HG02970 (cell line): ENCODE results near the gene PRKCE.

Experiments
- ATAC-seq: cut with Tn5 transposase; IDR thresholded peaks from one replicate; pipeline ENCODE4 v1.9.1; 2021; ENCODE audit warnings: mild to moderate bottlenecking, moderate library complexity, moderate number of reproducible peaks; ENCODE audit not compliant: unreplicated experiment, low FRiP score

PRKCE gene

GRCh38 chr2:45797451-45798230 is 146.2 kb downstream of the PRKCE start:
- ATAC-seq = no peak

DNA sequence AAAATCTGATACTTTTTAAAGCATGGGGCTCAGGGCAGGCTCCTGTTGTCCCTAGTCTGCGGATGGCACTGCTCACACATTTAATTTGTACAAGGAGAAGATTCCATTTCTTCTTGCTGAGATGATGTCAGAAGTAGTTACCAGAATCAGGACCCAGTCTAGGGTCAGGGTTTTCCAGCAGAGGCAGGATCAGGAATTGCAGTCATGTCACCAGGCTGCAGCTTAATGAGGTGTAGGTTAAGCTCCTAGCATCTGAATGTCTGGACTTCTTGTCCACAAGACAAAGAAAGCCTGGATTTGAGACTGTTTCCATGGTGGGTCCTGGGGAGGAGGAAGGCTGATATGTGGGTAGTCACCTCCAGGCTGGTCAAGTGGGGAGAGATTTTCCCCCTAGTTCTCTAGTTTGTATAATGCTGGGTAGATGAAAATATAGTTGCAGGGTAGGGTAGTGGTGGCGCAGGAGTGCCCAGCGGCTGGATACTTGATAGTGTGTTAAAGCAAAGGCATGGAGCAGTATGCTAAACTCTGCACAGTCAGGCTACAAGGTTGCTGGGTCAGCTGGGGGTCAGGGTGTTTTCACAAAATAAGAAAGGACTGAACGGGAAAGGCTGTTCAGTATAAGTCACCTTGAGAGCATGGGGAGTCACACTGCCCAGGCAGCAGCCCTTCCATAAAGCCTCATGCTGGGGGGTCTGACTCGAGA is 148.4 kb downstream of the PRKCE start:
- no peak for ATAC-seq

GRCh38 chr2:45802499-45803138 is 151.1 kb downstream of the PRKCE start:
- no peak for ATAC-seq

DNA sequence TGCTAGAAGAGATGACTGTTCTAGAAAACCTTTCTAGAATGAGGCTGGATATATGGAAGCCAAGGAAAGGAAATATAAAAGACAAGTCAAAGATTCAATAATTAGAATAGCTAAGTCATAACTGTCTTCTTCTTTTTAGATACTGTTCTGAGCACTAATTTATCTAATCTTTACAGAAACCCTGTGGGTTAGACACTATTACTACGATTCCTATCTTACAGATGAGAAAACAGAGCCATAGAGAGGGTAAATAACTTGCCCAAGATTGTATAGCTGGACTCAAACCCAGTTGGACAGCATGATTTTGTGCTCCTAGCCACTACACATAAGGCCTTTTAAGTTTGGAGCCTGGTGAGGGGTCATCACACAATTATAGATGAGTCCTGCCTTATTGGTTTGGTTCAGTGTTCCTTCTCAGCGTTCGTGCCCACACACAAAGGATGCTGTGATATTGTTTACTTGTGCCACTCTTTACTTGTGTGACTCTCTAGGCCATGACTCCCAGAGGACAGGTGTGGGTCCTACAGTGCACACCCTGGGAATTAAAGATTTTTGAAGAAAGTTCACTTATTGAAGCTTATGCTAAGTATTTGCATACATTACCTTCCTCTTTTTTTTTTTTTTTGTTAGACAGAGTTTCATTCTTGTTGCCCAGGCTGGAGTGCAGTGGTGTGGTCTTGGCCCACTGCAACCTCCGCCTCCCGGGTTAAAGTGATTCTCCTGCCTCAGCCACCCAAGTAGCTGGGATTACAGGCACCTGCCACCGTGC is 153.7 kb downstream of the PRKCE start:
- ATAC-seq = no peak

- no peak for ATAC-seq
Measured at GRCh38 chr2:45806563-45807358, 155.3 kb downstream of the PRKCE start.

GRCh38 chr2:45808294-45808800 is 156.9 kb downstream of the PRKCE start:
- ATAC-seq = no peak

- ATAC-seq = no peak
Measured at GRCh38 chr2:45809205-45809604, 157.7 kb downstream of the PRKCE start.

GRCh38 chr2:45812011-45812500 is 160.6 kb downstream of the PRKCE start:
- ATAC-seq = no peak

GRCh38 chr2:45813003-45813941 is 161.8 kb downstream of the PRKCE start:
- ATAC-seq = no peak

- ATAC-seq = no peak
Measured at GRCh38 chr2:45814488-45814887, 163.0 kb downstream of the PRKCE start.

DNA sequence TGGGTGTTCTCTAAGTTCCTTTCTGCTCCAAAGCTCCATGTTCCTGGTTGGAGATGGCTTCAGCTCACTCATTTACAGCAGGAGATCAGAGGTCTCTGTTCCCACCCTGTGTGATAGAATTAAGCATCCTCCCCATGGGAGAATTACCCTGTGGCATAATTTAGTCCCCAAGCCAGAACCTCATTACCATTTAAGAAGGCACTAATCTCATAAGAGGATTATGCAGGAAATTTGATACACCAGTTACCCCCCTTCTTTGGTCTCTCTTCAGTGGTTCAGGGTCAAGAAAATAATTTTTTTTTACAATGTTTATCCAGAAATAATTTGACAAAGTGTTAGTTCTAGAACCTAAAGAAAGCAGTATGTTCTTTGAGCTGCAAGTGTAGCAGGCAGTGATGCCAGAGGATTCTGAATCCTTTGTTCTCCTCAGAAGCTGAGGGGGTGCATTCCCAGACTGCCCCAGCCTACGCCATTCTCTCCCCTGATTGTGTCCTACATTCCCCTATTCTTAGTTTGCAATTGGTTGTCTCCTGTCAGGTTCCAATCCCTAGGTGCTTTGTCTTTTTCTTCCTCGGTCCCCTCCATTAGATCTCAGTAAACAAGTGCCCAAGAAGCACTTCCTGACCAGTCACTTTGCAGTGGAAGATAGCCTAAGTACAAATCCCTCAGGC is 163.6 kb downstream of the PRKCE start:
- ATAC-seq = no peak

DNA sequence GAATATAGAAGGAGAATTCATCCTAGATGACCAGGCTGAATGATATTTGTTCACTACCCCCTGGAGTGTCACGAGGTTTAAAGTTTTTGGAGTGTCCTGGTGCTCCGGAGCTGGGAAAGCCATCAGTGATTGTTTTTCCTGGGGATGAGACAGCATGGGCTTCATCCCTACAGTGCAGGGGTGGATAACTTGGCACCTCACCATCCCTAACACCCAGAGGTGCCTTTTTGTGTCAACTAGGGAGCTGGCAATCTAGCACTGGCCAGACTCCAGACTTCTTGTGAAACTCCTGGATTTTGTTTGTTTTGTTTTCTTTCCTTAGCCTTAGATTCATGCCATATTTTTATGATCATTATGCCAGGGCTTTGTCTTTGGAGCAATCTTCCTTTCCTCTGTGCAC is 164.8 kb downstream of the PRKCE start:
- no peak for ATAC-seq

GRCh38 chr2:45818591-45818990 is 167.1 kb downstream of the PRKCE start:
- no peak for ATAC-seq

- ATAC-seq = no peak
Measured at GRCh38 chr2:45820048-45820447, 168.6 kb downstream of the PRKCE start.

DNA sequence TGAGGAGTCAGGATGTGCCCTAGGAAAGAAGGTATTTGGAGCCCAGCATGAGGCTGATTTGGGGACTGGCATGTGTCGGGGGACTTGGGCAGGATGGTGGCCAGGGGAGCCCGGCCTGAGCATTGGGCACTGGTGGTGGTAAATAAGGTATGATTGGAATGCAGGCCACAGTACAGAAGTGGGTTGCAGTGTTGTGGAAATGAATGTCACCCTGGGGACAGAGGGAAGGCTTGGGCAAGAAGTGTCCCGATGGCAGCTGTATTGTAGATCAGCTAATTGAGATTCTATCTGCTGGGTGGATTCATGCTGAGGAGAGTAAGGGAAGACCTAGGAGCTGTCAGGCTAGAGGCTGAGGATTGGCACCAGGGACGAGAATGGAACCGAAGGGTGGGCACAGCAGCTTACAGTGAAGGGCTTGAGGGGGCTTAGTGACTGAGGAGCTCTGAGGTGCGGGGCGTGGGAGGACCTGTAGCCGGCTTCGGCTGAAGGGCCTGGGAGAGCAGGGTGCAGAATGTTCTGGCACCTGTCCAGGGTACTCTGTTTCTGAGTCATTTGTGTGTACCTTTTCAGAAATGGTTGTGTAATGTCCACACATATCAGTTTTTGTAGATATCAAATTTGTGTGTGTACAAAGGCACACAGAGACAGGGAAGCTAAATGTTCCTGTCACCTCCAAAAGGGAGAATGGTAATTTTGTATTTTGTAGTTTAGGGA is 170.2 kb downstream of the PRKCE start:
- ATAC-seq = no peak

GRCh38 chr2:45822272-45822630 is 170.8 kb downstream of the PRKCE start:
- ATAC-seq = no peak

- no peak for ATAC-seq
Measured at GRCh38 chr2:45823723-45824206, 172.3 kb downstream of the PRKCE start.
